HepG2 (cell line): ENCODE data around the gene MCM8. TPM values are rescaled to one million over a fixed set of nuclear protein-coding genes. Genes with fewer than 3 reads are reported as not detected.

Experiments
- CBFB ChIP-seq: sonication (generic); formaldehyde crosslinking; IDR thresholded peaks from 2 replicates; pipeline ENCODE4 v1.4.0; 2020; ENCODE audit warnings: missing genetic modification reagents
- DPF2 ChIP-seq: sonication (generic); formaldehyde crosslinking; IDR thresholded peaks from 2 replicates; pipeline ENCODE4 v1.4.0; 2020; ENCODE audit warnings: mild to moderate bottlenecking, low read depth, missing genetic modification reagents, borderline replicate concordance
- FOSL1 ChIP-seq: sonication (generic); formaldehyde crosslinking; IDR thresholded peaks from 2 replicates; pipeline ENCODE4 v1.9.0; 2021; ENCODE audit warnings: missing genetic modification reagents, borderline replicate concordance
- MLLT10 ChIP-seq: sonication (generic); formaldehyde crosslinking; IDR thresholded peaks from 2 replicates; pipeline ENCODE4 v1.4.0; 2020; ENCODE audit warnings: missing genetic modification reagents
- NR2C2 ChIP-seq: sonication (generic); formaldehyde crosslinking; IDR thresholded peaks from 2 replicates; pipeline ENCODE4 v1.4.0; 2020; ENCODE audit warnings: missing genetic modification reagents, mild to moderate bottlenecking, moderate library complexity, borderline replicate concordance
- PHB2 ChIP-seq: fragments of 450-650 bp; IDR thresholded peaks from 2 replicates; pipeline ENCODE4 v1.6.1; 2018; ENCODE audit not compliant: partially characterized antibody
- RFX1 ChIP-seq: fragments of 450-650 bp; IDR thresholded peaks from 2 replicates; pipeline ENCODE4 v1.6.1; 2017
- SIN3B ChIP-seq: fragments of 150-350 bp; IDR thresholded peaks from 2 replicates; pipeline ENCODE4 v1.6.1; 2014; ENCODE audit warnings: low read length
- SMARCE1 ChIP-seq: fragments of 450-650 bp; IDR thresholded peaks from 2 replicates; pipeline ENCODE4 v1.6.1; 2017; ENCODE audit warnings: borderline replicate concordance
- TARDBP ChIP-seq: sonication (generic); formaldehyde crosslinking; IDR thresholded peaks from 2 replicates; pipeline ENCODE4 v1.8.0; 2022; ENCODE audit warnings: mild to moderate bottlenecking, missing genetic modification reagents
- TEAD3 ChIP-seq: optimal IDR thresholded peaks from 2 replicates; pipeline ENCODE3; 2016; ENCODE audit warnings: borderline replicate concordance
- YY1 ChIP-seq: IDR thresholded peaks from 2 replicates; pipeline ENCODE4 v1.6.1; 2011; ENCODE audit warnings: low read length, low read depth, moderate library complexity, mild to moderate bottlenecking; ENCODE audit not compliant: insufficient read depth, insufficient replicate concordance
- ZEB1 ChIP-seq: IDR thresholded peaks from 2 replicates; pipeline ENCODE4 v1.6.1; 2012; ENCODE audit warnings: mild to moderate bottlenecking, low read depth, inconsistent platforms; ENCODE audit not compliant: insufficient replicate concordance
- ZNF12 ChIP-seq: sonication (generic); formaldehyde crosslinking; IDR thresholded peaks from 2 replicates; pipeline ENCODE4 v1.5.0; 2020; ENCODE audit warnings: missing genetic modification reagents
- ZNF160 ChIP-seq: sonication (generic); formaldehyde crosslinking; IDR thresholded peaks from 2 replicates; pipeline ENCODE4 v1.8.0; 2022; ENCODE audit warnings: mild to moderate bottlenecking, inconsistent platforms, missing genetic modification reagents
- ZNF180 ChIP-seq: sonication (generic); formaldehyde crosslinking; IDR thresholded peaks from 2 replicates; pipeline ENCODE4 v1.4.0; 2020; ENCODE audit warnings: low read depth, missing genetic modification reagents, borderline replicate concordance
- ZNF33B ChIP-seq: sonication (generic); formaldehyde crosslinking; IDR thresholded peaks from 2 replicates; pipeline ENCODE4 v1.5.1; 2020; ENCODE audit warnings: mild to moderate bottlenecking, missing genetic modification reagents
- ZNF446 ChIP-seq: sonication (generic); formaldehyde crosslinking; IDR thresholded peaks from 2 replicates; pipeline ENCODE4 v1.5.0; 2020; ENCODE audit warnings: mild to moderate bottlenecking, missing genetic modification reagents
- ZNF547 ChIP-seq: sonication (generic); formaldehyde crosslinking; IDR thresholded peaks from 2 replicates; pipeline ENCODE4 v1.5.1; 2020; ENCODE audit warnings: mild to moderate bottlenecking, missing genetic modification reagents
- ZNF737 ChIP-seq: sonication (generic); formaldehyde crosslinking; IDR thresholded peaks from 2 replicates; pipeline ENCODE4 v1.5.0; 2020; ENCODE audit warnings: missing genetic modification reagents, mild to moderate bottlenecking, borderline replicate concordance
- ZNF749 ChIP-seq: sonication (generic); formaldehyde crosslinking; IDR thresholded peaks from 2 replicates; pipeline ENCODE4 v1.8.0; 2022; ENCODE audit warnings: mild to moderate bottlenecking, missing genetic modification reagents, moderate library complexity, borderline replicate concordance
- polyA plus RNA-seq, 8 experiments: library from polyadenylated mRNA; depleted of rRNA in 3 of 8; stranded (reverse) in 7 of 8; unstranded in 1 of 8; fragments of >200 nt; fragmentation: Illumina TruSeq in 4 of 8; extraction: Trizol in 4 of 8; gene quantifications; 2 replicates each; pipeline versions ENCODE4 v1.2.1 to v1.2.3, GENCODE V29; 2011 to 2016; ENCODE audit warnings: low read depth in 4 of 8, missing spikeins in 1 of 8, mixed read lengths in 1 of 8; ENCODE audit not compliant: insufficient read depth in 1 of 8
- total RNA-seq, 5 experiments: library from RNA; depleted of rRNA; stranded (reverse); fragments of >200 nt; fragmentation: Illumina TruSeq; extraction: Trizol; gene quantifications; 2 replicates each; pipeline ENCODE4 v1.2.3, GENCODE V29; 2016; ENCODE audit warnings: low read depth in 1 of 5
- TF ChIP-seq, protein P1 (sequence below): sonication (generic); IDR thresholded peaks from 2 replicates; pipeline ENCODE4 v1.6.1; 2016; ENCODE audit warnings: low read depth, borderline replicate concordance
- TF ChIP-seq, protein P2 (sequence below): sonication (generic); formaldehyde crosslinking; conservative IDR thresholded peaks from 2 replicates; pipeline ENCODE4 v1.8.0; 2022; ENCODE audit warnings: missing genetic modification reagents
- TF ChIP-seq, protein P3 (sequence below): sonication (generic); formaldehyde crosslinking; IDR thresholded peaks from 2 replicates; pipeline ENCODE4 v1.4.0; 2020; ENCODE audit warnings: mild to moderate bottlenecking, low read depth, missing genetic modification reagents
- TF ChIP-seq, protein P4 (sequence below): sonication (generic); formaldehyde crosslinking; IDR thresholded peaks from 2 replicates; pipeline ENCODE4 v1.4.0; 2020; ENCODE audit warnings: missing genetic modification reagents

Gene MCM8
- total and polyA plus RNA-seq, 2 of the 13 experiments (the other 11 are each of a cell fraction or from before 2014, with no cell fraction given): 11.5 to 59.3 TPM

DNA sequence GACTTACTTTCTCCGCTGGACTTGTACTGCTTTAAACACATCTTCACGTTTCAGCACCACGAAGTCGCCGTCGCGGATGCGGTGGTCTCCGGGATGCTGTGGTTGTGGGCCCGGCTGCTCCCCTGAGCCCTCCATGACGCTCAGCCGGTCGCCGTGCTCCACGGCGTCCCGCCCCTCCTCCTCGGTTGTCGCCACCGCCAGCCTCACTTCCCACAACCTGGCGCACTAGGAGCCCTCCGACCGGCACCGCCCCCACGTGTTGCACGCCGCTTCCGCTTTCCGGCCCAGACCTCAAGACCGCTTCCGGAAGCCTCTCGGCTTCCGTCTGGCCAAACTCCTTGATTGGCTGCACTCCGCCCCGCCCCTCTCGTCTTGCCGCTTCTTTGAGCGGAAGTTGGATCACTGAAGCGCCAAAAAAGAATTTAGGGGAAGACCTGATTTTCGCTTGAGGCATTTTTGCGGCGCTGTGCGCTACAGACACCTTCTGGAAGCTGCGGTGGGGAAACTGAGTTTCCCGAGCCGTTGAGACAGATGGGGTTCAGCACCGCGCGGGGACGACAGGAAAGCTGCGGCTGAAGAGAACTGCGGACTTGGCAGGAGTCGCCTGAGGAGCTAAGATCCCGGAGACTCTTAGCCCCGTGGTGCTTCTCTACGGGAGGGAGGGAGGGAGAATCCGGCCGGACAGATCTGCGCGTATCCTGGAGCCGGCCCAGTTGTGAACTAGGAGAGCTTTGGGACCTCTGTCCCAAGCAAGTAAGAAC is at the start of gene MCM8, which contains the start of gene TRMT6 (continued):
- TF ChIP-seq ZNF547 (CRISPR knock-in tag) (peak; percentile 97), ZEB1 (no peak), ZNF12 (CRISPR knock-in tag) (peak; percentile 54), SIN3B (peak; percentile 99), ZNF446 (CRISPR knock-in tag) (peak; percentile 74; the same call in 1 of the 2 replicates), RFX1 (no peak), ZNF160 (CRISPR knock-in tag) (peak; percentile 89), PHB2 (no peak), ZNF737 (CRISPR knock-in tag) (no peak; the same call in 1 of the 2 replicates), ZNF749 (CRISPR knock-in tag) (peak; percentile 92; the same call in 1 of the 2 replicates), ZNF33B (CRISPR knock-in tag) (no peak; the same call in 1 of the 2 replicates), DPF2 (no peak), TARDBP (CRISPR knock-in tag) (peak; percentile 97), NR2C2 (CRISPR knock-in tag) (peak; percentile 91), TEAD3 (CRISPR knock-in tag) (peak; percentile 69), CBFB (CRISPR knock-in tag) (peak; percentile 97), ZNF180 (CRISPR knock-in tag) (0 out of 2 replicates have a peak, but pooled peaks have one; percentile 24), YY1 (peak; percentile 78), FOSL1 (peak; percentile 55; the same call in 1 of the 2 replicates), MLLT10 (CRISPR knock-in tag) (0 out of 2 replicates have a peak, but pooled peaks have one; percentile 79), SMARCE1 (no peak)
- TF ChIP-seq, protein P1, sequence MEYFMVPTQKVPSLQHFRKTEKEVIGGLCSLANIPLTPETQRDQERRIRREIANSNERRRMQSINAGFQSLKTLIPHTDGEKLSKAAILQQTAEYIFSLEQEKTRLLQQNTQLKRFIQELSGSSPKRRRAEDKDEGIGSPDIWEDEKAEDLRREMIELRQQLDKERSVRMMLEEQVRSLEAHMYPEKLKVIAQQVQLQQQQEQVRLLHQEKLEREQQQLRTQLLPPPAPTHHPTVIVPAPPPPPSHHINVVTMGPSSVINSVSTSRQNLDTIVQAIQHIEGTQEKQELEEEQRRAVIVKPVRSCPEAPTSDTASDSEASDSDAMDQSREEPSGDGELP: peak; percentile 70; the same call in 1 of the 2 replicates
- TF ChIP-seq, protein P2, sequence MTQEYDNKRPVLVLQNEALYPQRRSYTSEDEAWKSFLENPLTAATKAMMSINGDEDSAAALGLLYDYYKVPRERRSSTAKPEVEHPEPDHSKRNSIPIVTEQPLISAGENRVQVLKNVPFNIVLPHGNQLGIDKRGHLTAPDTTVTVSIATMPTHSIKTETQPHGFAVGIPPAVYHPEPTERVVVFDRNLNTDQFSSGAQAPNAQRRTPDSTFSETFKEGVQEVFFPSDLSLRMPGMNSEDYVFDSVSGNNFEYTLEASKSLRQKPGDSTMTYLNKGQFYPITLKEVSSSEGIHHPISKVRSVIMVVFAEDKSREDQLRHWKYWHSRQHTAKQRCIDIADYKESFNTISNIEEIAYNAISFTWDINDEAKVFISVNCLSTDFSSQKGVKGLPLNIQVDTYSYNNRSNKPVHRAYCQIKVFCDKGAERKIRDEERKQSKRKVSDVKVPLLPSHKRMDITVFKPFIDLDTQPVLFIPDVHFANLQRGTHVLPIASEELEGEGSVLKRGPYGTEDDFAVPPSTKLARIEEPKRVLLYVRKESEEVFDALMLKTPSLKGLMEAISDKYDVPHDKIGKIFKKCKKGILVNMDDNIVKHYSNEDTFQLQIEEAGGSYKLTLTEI (CRISPR knock-in tag): no peak
- TF ChIP-seq, protein P3, sequence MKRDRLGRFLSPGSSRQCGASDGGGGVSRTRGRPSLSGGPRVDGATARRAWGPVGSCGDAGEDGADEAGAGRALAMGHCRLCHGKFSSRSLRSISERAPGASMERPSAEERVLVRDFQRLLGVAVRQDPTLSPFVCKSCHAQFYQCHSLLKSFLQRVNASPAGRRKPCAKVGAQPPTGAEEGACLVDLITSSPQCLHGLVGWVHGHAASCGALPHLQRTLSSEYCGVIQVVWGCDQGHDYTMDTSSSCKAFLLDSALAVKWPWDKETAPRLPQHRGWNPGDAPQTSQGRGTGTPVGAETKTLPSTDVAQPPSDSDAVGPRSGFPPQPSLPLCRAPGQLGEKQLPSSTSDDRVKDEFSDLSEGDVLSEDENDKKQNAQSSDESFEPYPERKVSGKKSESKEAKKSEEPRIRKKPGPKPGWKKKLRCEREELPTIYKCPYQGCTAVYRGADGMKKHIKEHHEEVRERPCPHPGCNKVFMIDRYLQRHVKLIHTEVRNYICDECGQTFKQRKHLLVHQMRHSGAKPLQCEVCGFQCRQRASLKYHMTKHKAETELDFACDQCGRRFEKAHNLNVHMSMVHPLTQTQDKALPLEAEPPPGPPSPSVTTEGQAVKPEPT (CRISPR knock-in tag): peak; percentile 93; the same call in 1 of the 2 replicates
- TF ChIP-seq, protein P4, sequence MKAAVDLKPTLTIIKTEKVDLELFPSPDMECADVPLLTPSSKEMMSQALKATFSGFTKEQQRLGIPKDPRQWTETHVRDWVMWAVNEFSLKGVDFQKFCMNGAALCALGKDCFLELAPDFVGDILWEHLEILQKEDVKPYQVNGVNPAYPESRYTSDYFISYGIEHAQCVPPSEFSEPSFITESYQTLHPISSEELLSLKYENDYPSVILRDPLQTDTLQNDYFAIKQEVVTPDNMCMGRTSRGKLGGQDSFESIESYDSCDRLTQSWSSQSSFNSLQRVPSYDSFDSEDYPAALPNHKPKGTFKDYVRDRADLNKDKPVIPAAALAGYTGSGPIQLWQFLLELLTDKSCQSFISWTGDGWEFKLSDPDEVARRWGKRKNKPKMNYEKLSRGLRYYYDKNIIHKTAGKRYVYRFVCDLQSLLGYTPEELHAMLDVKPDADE (CRISPR knock-in tag): no peak
